Measurements from ENCODE around the gene DSTN. TPM values are rescaled to one million over a fixed set of nuclear protein-coding genes. Genes with fewer than 3 reads are reported as not detected.

DSTN gene
- total and polyA plus RNA-seq, 9 of the 15 experiments (the other 6 are each of a cell fraction or from before 2014, with no cell fraction given) = 25.7 to 88.3 (median 61.0) TPM

DNA sequence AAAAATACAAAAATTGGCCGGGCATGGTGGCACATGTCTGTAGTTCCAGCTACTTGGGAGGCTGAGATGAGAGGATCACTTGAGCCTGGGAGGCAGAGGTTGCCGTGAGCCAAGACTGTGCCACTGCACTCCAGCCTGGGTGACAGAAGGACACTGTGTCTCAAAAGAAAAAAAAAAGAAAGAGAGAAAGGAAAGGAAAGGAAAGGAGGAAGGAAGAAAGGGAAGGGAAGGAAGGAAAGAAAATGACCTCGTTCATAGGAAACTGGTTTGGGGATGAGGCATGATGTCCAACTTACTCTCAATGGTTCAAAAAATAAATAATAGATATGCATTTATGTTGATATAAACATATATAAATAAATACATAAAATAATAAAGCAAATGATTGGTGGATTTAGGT, 31.9 kb upstream of the DSTN start (continued):
- TF ChIP-seq, protein P1, sequence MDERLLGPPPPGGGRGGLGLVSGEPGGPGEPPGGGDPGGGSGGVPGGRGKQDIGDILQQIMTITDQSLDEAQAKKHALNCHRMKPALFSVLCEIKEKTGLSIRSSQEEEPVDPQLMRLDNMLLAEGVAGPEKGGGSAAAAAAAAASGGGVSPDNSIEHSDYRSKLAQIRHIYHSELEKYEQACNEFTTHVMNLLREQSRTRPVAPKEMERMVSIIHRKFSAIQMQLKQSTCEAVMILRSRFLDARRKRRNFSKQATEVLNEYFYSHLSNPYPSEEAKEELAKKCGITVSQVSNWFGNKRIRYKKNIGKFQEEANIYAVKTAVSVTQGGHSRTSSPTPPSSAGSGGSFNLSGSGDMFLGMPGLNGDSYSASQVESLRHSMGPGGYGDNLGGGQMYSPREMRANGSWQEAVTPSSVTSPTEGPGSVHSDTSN (CRISPR knock-in tag; IDR thresholded peaks at IDR 0.05; ENCODE audit: low read depth) = no peak
- TF ChIP-seq, protein P1 (tag; conservative IDR thresholded peaks at IDR 0.05; ENCODE audit: low read depth) = no peak

DNA sequence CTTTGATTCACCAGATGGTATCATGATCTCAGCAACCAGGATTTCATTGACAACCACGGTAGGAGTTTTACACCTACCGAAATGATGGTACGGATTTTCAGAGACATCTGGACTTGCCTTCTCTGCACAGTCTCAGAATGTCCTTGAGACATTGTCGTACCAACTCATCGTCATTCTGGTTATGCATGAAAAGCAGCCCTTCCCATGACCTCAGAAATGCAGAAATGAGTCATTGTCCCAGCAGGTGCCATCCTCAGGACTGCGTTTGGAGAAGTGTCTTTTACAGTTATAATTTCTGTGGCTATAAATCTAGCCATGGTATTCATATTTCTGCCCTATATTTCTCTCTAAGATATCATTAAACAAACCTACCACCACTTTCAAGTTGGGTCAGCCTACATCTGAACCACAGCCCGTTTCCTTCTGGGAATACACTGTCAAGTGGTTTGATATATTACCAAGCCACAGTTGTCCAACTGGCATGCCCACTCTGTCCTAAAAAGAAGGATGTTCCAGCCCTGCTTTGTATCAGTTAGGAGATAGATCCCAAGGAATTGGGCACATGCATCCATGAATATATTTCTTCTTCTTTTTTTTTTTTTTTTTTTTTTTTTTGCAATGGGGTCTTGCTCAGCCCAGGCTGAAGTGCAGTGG, 31.2 kb upstream of the DSTN start:
- Histone ChIP-seq H3K4me3 (no peak overlapping the region), H2AFZ (ENCODE audit: low read depth, low read length) (no peak overlapping the region), H4K20me1 (replicated peaks; ENCODE audit: control insufficient read depth, insufficient read depth, low read length) (no peaks in the 10 kb centered on the region), H3K36me3 (ENCODE audit: control insufficient read depth, insufficient read depth, low read length) (no peaks in the 10 kb centered on the region), H3K9me3 (replicated peaks; ENCODE audit: control insufficient read depth, insufficient read depth, low read depth, low read length) (no peaks in the 10 kb centered on the region), H3K4me2 (ENCODE audit: insufficient read depth, low read length) (no peak overlapping the region), H3K9me1 (ENCODE audit: control insufficient read depth, insufficient read depth, low read length) (no peaks in the 10 kb centered on the region), H3K4me1 (replicated peaks in 1 of 2; ENCODE audit: control insufficient read depth in 2 of 2, insufficient read depth in 2 of 2, low read length in 2 of 2) (no peaks in the 10 kb centered on the region), H3K9ac (ENCODE audit: insufficient read depth in 1 of 2, low read depth in 2 of 2, low read length in 2 of 2) (no peak overlapping the region), H3K27ac (ENCODE audit: extremely low read depth, low read depth, low read length) (no peak overlapping the region), H3K27me3 (ENCODE audit: control insufficient read depth in 2 of 2, insufficient read depth in 2 of 2, low read length in 2 of 2) (no peaks in the 10 kb centered on the region; a peak in 1 of 5 replicates), H3K79me2 (ENCODE audit: control insufficient read depth, insufficient read depth, low read length) (no peaks in the 10 kb centered on the region)
- CTCF ChIA-PET (ENCODE audit: low intra/inter-chr PET ratio) = interaction anchor here (3.0 kb wide), 1 partner anchor 79 kb away, joined by 23 read pairs; no protein-coding TSS in a partner anchor
- TF ChIP-seq JUND (IDR thresholded peaks at IDR 0.05; ENCODE audit: borderline replicate concordance, low read depth, low read length) (peak; percentile 31; the same call in 1 of the 2 replicates), JUND (tag; IDR thresholded peaks at IDR 0.05; ENCODE audit: borderline replicate concordance, low read depth, low read length) (no peak), NONO (IDR thresholded peaks at IDR 0.05; ENCODE audit: low read depth in 2 of 2, low read length in 1 of 2) (no peak), RBM17 (IDR thresholded peaks at IDR 0.05; ENCODE audit: borderline replicate concordance, low read depth, low read length) (no peak), FOSL1 (tag; conservative IDR thresholded peaks at IDR 0.05) (peak; percentile 47), ATF3 (IDR thresholded peaks at IDR 0.05) (peak; percentile 50; the same call in 1 of the 2 replicates), ATF3 (CRISPR knock-in tag; conservative IDR thresholded peaks at IDR 0.05) (no peak), JUN (IDR thresholded peaks at IDR 0.05; ENCODE audit: borderline replicate concordance, low read depth, low read length) (peak; percentile 28; the same call in 1 of the 2 replicates), JUN (CRISPR knock-in tag; IDR thresholded peaks at IDR 0.05; ENCODE audit: borderline replicate concordance) (no peak)
- TF ChIP-seq, protein P2, sequence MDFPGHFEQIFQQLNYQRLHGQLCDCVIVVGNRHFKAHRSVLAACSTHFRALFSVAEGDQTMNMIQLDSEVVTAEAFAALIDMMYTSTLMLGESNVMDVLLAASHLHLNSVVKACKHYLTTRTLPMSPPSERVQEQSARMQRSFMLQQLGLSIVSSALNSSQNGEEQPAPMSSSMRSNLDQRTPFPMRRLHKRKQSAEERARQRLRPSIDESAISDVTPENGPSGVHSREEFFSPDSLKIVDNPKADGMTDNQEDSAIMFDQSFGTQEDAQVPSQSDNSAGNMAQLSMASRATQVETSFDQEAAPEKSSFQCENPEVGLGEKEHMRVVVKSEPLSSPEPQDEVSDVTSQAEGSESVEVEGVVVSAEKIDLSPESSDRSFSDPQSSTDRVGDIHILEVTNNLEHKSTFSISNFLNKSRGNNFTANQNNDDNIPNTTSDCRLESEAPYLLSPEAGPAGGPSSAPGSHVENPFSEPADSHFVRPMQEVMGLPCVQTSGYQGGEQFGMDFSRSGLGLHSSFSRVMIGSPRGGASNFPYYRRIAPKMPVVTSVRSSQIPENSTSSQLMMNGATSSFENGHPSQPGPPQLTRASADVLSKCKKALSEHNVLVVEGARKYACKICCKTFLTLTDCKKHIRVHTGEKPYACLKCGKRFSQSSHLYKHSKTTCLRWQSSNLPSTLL (IDR thresholded peaks at IDR 0.05) = no peak
- in situ Hi-C loops (cut with MboI) = no loop called here
- POLR2A ChIA-PET = no interaction called here
- BruUV-seq (replicated peaks) = no TSS peak
- WGBS (ENCODE audit: insufficient coverage, low coverage, missing lambda C conversion rate) = 7% methylated on average over 7 of the region's 7 CpGs
- intact Hi-C loops (cut with micrococcal nuclease) = loop anchor here (10.0 kb wide), 2 partner anchors 356 to 456 kb away; no protein-coding TSS in a partner anchor
- ATAC-seq = no peak
- DNase-seq (ENCODE audit: extremely low read depth in 1 of 4, low spot score in 3 of 4) = peak in 1 of 4 experiments; percentile 16
- no peak for FAIRE-seq
